PC-9 (cell line): ENCODE measurements around the gene EDAR. TPM values are rescaled to one million over a fixed set of nuclear protein-coding genes. Genes with fewer than 3 reads are reported as not detected.

ENCODE experiments used
- BruUV-seq: library from RNA; stranded (reverse); fragments of 400-500 nt; replicated peaks from 2 replicates; lab custom pipeline; 2021; lab: Mats Ljungman, UMichigan
- CTCF ChIA-PET: fragments of 300-600 bp; sonication (Branson Sonifier 250); formaldehyde crosslinking; loops from one replicate; lab custom pipeline; 2022; ENCODE audit warnings: antibody characterized with exemption; lab: Charles Lee
- POLR2A ChIA-PET: fragments of 300-600 bp; sonication (Branson Sonifier 250); formaldehyde crosslinking; loops from one replicate; lab custom pipeline; 2022; ENCODE audit warnings: antibody characterized with exemption; ENCODE audit not compliant: unreplicated experiment; lab: Charles Lee
- DNase-seq, 2 experiments: peaks; one replicate each; pipeline versions ENCODE4 v3.0.0 to v3.0.0-alpha.2; 2015 to 2022; ENCODE audit warnings: mixed read lengths in 1 of 2
- H2AFZ ChIP-seq: fragments of 200-600 bp; sonication (generic); 2 replicates; pipeline ENCODE4 v1.8.1; 2017; ENCODE audit warnings: antibody characterized with exemption
- H3F3A ChIP-seq: fragments of 200-600 bp; sonication (generic); 2 replicates; pipeline ENCODE4 v1.8.1; 2017; ENCODE audit warnings: antibody characterized with exemption, mild to moderate bottlenecking, low read depth; ENCODE audit not compliant: insufficient read depth
- H3K27ac ChIP-seq: fragments of 200-600 bp; sonication (generic); 2 replicates; pipeline ENCODE4 v1.6.1; 2016; ENCODE audit warnings: mixed run types
- H3K27me3 ChIP-seq: fragments of 200-600 bp; sonication (generic); 2 replicates; pipeline ENCODE4 v1.6.1; 2016; ENCODE audit warnings: low read depth, mixed run types; ENCODE audit not compliant: insufficient read depth
- H3K36me3 ChIP-seq: fragments of 200-600 bp; sonication (generic); 2 replicates; pipeline ENCODE4 v1.6.1; 2016; ENCODE audit warnings: low read depth, mixed run types
- H3K4me1 ChIP-seq: fragments of 200-600 bp; sonication (generic); replicated peaks from 2 replicates; pipeline ENCODE4 v1.6.1; 2016; ENCODE audit warnings: mixed run types; ENCODE audit not compliant: insufficient read depth
- H3K4me2 ChIP-seq: fragments of 200-600 bp; sonication (generic); 2 replicates; pipeline ENCODE4 v1.6.1; 2017; ENCODE audit warnings: mixed run types
- H3K4me3 ChIP-seq: fragments of 200-600 bp; sonication (generic); 2 replicates; pipeline ENCODE4 v1.6.1; 2016; ENCODE audit warnings: mixed run types
- H3K79me2 ChIP-seq: fragments of 200-600 bp; sonication (generic); 2 replicates; pipeline ENCODE4 v1.6.1; 2017; ENCODE audit warnings: low read depth, mixed run types
- H3K9me2 ChIP-seq: fragments of 200-600 bp; sonication (generic); 2 replicates; pipeline ENCODE4 v1.8.1; 2017; ENCODE audit warnings: mild to moderate bottlenecking; ENCODE audit not compliant: insufficient read depth
- H3K9me3 ChIP-seq: fragments of 200-600 bp; sonication (generic); 2 replicates; pipeline ENCODE4 v1.8.1; 2016; ENCODE audit warnings: low read depth; ENCODE audit not compliant: insufficient read depth
- H4K20me1 ChIP-seq: fragments of 200-600 bp; sonication (generic); 2 replicates; pipeline ENCODE4 v1.8.1; 2017; ENCODE audit not compliant: insufficient read depth
- CTCF ChIP-seq: fragments of 200-600 bp; sonication (generic); conservative IDR thresholded peaks from 2 replicates; pipeline ENCODE4 v1.6.1; 2017; ENCODE audit warnings: mixed run types, antibody characterized with exemption, mild to moderate bottlenecking, moderate library complexity
- EZH2 ChIP-seq: fragments of 200-600 bp; sonication (generic); IDR thresholded peaks from 2 replicates; pipeline ENCODE4 v1.8.0; 2017; ENCODE audit warnings: antibody characterized with exemption, low read depth
- intact Hi-C: fragments of 100-400 bp; cut with micrococcal nuclease; formaldehyde crosslinking; loops from one replicate; pipeline ENCODE4 v1.10.0; 2022; ENCODE audit not compliant: unreplicated experiment
- total RNA-seq: library from RNA; stranded (reverse); gene quantifications from 2 replicates; pipeline ENCODE4 v1.2.3, GENCODE V29; 2021

EDAR gene
- total RNA-seq, 1 experiment from 2014 or later = not detected

DNA sequence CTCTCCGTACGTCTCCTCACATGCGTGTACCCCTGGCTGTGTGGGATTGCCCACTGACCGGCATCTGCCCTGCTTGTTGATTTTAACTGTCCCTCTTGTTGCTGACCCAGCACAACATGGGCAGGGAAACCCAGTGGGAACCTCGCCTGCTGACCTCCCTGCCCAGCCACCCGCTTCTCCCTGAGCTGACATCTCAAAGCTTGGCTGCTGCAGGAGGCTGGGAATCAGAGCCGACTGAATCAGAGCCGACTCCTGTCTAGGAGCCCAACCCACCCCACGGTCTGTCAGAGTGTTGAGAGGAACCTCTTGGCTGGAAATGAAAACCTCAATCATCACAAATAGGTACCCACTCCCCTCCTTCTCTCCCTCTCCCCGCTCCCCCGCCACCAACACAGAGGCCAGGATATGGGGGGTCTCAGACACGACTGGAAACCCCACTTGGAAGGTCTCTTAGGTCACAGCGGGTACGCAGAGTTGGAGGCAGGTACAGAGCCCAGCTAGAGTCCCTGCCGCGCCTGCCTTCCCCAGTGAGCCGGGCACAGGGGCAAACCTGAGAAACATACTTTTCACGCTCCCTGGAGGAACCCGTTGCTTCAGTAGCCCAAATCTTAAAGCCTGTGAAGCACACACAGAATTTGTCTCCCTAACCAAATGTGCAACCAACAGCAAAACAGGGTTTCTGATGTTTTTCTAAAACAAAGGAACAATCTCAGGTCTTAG is 784 bp downstream of the EDAR start:
- Histone ChIP-seq H3K27me3 (peaks cover 19% of the 10 kb centered on the region), H3K79me2 (no peaks in the 10 kb centered on the region), H3K27ac (no peak overlapping the region), H4K20me1 (no peaks in the 10 kb centered on the region), H3K4me3 (no peak overlapping the region), H3F3A (no peaks in the 10 kb centered on the region), H2AFZ (no peak overlapping the region), H3K4me2 (no peak overlapping the region), H3K4me1 (peaks cover 4% of the 10 kb centered on the region; the same call in 1 of the 2 replicates), H3K9me2 (no peaks in the 10 kb centered on the region), H3K9me3 (no peaks in the 10 kb centered on the region), H3K36me3 (no peaks in the 10 kb centered on the region)
- TF ChIP-seq EZH2 (no peak), CTCF (no peak)
- ChIA-PET POLR2A (no interaction called here), CTCF (no interaction called here)
- DNase-seq = no peak
- intact Hi-C loops = no loop called here
- BruUV-seq = no TSS peak

DNA sequence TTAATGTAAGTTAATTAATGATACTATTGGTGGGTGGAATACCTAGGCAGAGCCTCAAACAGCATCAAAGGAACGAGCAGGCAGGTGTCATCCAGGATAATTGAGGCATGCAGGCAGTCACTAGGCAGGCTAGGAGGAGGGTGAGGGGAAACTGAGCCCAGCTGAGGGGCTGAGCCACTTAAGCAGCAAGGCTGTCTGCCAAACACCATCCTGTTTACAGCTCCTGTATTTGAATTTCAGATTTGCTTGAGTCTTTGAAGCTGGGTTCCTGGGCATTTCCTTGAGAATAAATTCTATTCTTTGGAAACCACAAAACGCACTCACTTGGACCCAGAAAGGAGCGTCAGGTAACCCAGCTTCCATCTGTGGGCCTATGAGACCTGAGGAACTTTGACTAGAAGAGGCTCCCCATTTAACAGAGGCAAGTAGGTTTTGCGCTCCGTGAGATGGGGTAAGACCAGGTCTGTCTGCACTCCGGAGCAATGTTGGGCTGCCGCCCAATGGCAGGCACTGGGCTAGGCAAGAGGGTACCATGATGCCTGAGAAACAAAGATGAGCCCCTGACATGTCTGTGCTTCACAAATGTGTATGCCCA is 2.0 kb downstream of the EDAR start:
- Histone ChIP-seq H3K79me2 (no peaks in the 10 kb centered on the region), H3K9me2 (no peaks in the 10 kb centered on the region), H3K36me3 (no peaks in the 10 kb centered on the region), H3K4me1 (peaks cover 11% of the 10 kb centered on the region), H3K4me2 (no peak overlapping the region), H3K9me3 (no peaks in the 10 kb centered on the region), H3K27ac (no peak overlapping the region), H3K27me3 (peaks cover 24% of the 10 kb centered on the region), H4K20me1 (no peaks in the 10 kb centered on the region), H3K4me3 (no peak overlapping the region), H2AFZ (no peak overlapping the region), H3F3A (no peaks in the 10 kb centered on the region)
- BruUV-seq = no TSS peak
- DNase-seq = no peak
- ChIA-PET POLR2A (no interaction called here), CTCF (no interaction called here)
- intact Hi-C loops = no loop called here
- TF ChIP-seq EZH2 (no peak), CTCF (no peak)

DNA sequence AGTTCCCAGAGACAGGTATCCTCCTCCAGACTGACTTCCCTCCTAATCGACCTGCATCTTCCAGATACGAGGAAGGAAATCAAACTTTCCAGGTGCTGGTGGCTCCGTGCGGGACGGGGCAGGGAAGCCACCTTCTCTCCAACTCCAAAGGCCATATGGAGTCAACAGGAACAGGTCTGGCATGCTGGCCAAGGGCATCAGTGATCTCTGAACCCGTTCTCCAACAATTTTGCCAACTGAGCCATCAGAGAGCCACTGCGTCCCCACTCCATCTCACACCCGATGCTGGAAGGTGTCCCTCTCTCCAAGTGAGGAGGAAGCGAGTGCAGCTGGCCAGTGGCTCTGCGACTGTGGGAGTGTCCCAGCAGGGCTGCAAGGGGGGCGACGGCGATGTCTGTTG is 5.4 kb downstream of the EDAR start:
- Histone ChIP-seq H3K27me3 (peaks cover 30% of the 10 kb centered on the region), H3K9me3 (no peaks in the 10 kb centered on the region), H3K4me1 (peaks cover 10% of the 10 kb centered on the region), H3K27ac (no peak overlapping the region), H3K36me3 (no peaks in the 10 kb centered on the region), H4K20me1 (no peaks in the 10 kb centered on the region), H3K4me3 (no peak overlapping the region), H3F3A (no peaks in the 10 kb centered on the region), H3K4me2 (no peak overlapping the region), H2AFZ (no peak overlapping the region), H3K9me2 (no peaks in the 10 kb centered on the region), H3K79me2 (no peaks in the 10 kb centered on the region)
- DNase-seq = no peak
- no peak for TF ChIP-seq EZH2
- no TSS peak for BruUV-seq
- ChIA-PET POLR2A (no interaction called here), CTCF (no interaction called here)
- intact Hi-C loops = no loop called here
